ENCODE results near the gene ERBB3.
"Not testable (repeated sequence)": the region's sequence is repeated elsewhere in the genome, so short reads cannot be mapped to it uniquely, and the experiment has no call there.

The ERBB3 gene

DNA sequence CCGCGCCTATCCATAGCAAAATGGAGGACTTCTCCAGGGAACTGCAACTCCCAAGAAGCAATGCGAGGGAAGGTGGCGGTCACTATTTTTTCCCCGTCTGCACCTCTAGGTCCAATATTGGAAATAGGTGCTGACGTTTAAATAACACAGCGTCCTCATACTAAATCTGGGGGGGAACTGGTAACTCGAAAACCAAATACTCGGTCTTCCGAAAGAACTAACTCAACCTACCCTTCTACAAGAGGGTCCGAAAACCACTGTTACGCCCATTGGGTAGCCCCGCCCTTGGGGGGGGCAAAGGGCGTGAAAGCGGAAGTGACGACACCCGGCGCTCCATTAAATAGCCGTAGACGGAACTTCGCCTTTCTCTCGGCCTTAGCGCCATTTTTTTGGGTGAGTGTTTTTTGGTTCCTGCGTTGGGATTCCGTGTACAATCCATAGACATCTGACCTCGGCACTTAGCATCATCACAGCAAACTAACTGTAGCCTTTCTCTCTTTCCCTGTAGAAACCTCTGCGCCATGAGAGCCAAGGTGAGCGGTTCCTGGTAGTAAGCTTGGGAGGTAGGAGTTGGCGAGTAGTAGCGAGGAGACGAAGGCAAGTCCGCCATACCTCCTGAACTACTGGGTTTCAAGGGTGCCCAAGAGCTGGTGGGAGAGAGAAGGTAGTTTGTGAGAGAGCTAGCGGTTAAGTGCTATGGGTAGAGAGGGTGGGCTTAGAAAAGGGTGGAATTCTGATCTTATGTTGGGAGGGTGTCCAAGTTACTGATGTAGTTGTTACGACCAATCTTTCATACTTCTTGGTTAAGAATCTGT lies 36.5 kb downstream of the ERBB3 start, which contains the start of gene RPL41:
Gene RPL41, plus strand, starts transcription at position 367 of the 815 bp plus-strand sequence.
- peak; percentile 97 for DNase-seq

DNA sequence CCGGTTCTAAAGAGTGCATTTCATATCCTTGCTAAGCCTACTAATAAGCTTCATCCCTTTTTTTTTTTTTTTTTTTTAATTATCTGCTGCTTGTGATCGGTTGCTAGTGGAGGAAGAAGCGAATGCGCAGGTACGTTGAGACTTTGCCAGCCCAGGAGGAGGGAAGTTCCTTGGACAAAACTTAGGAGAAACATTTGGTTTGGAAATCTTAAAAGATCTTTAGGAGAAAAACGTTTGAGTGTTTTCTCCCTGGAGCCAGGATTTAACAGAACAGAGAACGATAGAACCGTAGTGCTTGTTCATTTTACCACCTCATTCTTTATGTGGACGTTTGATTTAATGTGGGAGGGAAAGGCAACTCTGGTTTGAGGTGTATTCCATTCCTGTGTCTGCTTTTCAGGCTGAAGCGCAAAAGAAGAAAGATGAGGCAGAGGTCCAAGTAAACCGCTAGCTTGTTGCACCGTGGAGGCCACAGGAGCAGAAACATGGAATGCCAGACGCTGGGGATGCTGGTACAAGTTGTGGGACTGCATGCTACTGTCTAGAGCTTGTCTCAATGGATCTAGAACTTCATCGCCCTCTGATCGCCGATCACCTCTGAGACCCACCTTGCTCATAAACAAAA lies 37.2 kb downstream of the ERBB3 start:
- not testable (repeated sequence) for DNase-seq

DNA sequence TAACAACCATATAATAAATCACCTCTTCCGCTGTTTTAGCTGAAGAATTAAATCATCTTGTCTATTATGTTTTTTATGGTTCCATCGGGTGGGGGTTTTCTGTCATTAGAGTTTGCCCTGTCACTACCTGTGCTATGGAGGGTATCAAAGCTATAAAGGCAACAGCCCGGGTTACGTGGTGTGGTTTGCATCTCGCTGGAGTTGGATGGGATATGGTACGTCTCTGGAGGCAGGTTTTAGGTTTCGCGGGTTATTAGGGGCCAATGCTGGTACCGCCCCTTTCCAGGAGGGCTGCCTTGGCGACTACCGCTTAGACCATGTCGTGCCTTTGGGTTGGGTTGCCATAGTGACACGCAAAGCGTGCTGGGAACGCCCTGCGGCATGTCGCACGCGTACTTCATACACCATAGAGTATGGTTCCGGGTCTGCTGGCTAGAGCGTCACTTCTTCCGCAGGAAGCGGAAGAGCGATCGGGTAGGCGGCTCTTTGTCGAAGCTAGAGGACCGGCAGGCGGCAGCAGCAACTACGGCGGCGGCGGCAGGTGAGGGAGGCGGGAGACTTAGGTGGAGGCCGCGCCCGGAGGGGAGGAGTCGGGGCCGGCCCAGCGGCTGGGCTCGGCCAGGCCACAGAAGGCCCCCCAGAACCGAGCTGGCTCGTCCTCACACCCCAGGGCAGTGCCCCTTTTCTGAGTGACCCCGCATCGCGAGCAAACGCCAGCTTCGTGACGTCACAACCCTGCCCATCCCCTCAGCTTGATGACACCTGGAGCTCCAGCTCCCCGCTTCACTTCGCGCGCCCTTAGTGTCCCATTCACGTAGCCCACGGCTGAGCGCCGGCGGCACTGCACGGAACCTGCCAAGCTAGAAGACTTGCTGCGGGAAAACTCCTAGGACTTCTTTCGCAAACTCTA lies 38.1 kb downstream of the ERBB3 start, which contains the start of gene ZC3H10:
Gene ZC3H10, plus strand, starts transcription at position 489 of the 910 bp plus-strand sequence. CDS start 2,297 bp downstream, outside the sequence.
- peak; percentile 99 for DNase-seq

DNA sequence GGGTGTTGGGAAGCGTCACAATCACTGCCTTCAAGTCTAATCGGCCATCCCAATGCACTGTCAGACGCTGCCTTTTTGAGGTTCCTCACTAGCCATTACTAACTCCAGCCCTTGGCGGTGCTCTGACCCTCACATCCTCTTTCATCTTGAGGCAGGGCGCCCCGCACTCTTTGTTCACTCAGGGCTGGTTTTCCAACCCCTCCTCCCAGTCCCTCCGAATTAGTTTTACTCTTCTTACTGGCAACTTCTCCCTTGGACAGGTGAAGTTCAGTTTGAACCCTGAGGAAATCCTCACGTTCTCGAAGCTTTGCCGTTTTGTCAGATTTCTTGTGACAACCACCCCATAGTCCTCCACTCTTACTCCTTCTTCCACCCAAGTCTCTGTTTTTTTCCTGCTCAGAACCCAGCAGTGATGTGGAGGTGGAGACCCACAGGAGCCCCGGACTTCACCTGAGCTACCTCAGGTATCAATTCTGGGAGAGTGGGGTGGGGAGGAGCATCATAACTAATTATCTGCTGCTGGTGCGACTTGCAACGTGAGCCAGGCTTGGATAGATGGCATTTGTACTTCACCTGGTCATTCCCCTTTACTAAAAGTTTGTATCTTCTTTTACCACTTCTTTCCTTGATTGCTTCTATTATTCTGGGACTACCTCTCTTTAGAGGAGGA lies 38.9 kb downstream of the ERBB3 start:
- DNase-seq = no peak

DNA sequence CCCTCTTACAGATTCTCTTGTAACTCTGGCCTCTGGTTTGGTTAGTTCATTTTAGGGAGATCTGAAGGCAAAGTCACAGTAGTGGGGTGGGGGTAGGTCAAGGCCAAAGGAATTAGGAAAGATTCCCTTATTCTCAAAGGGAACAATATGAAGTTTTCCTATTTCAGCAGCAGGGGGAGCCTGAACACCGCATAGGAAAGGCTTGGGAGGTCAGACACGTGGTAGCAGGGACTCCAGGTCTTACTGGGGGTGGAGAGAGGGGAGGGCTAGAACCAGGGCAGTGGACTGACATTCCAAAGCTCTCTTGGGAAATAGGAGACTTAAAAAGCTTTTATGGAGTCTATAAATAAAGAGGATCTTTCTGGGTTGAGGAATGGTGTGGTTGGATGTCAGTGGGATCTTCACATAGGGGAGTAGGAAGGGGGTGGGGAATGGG lies 39.4 kb downstream of the ERBB3 start:
- peak; percentile 89 for DNase-seq

DNA sequence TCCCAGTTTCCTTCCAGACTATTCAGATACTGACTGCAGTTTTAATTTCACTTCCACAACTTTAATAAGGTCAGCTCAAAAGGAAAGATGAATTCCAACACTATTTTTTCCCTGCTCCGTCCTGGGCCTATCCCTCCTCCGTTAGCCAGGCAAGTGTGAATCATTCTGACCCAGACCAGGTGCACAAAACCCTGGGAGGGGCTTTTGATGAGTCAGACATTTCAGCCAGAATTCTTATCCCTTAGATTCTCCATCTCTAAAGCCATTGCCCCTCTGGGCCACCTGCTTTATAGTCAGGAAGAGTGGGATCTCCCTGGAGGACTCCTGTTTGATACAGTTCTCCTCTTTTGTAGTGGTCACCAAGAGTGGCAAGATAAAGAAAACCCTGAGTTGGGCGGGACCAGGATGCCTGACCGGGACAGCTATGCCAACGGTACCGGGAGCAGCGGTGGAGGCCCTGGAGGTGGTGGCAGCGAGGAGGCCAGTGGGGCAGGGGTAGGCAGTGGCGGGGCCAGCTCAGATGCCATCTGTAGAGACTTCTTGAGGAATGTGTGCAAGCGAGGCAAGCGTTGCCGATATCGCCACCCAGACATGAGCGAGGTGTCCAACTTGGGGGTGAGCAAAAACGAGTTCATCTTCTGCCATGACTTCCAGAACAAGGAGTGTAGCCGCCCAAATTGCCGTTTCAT lies 40.3 kb downstream of the ERBB3 start:
- no peak for DNase-seq

DNA sequence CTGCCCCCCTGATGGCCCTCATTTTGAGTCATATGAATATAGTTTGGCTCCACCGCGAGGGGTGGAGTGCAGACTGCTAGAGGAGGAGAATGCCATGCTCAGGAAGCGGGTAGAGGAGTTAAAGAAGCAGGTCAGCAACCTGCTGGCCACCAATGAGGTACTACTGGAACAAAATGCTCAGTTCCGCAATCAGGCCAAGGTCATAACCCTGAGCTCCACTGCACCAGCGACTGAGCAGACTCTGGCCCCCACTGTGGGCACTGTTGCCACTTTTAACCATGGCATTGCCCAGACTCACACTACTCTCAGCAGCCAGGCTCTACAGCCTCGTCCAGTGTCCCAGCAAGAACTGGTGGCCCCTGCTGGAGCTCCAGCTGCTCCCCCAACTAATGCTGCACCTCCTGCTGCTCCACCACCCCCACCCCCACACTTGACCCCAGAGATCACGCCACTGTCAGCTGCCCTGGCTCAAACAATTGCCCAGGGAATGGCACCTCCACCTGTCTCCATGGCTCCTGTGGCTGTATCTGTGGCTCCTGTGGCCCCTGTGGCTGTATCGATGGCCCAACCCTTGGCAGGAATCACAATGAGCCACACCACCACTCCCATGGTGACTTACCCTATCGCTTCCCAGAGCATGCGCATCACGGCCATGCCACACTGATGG lies 41.4 kb downstream of the ERBB3 start:
- no peak for DNase-seq

DNA sequence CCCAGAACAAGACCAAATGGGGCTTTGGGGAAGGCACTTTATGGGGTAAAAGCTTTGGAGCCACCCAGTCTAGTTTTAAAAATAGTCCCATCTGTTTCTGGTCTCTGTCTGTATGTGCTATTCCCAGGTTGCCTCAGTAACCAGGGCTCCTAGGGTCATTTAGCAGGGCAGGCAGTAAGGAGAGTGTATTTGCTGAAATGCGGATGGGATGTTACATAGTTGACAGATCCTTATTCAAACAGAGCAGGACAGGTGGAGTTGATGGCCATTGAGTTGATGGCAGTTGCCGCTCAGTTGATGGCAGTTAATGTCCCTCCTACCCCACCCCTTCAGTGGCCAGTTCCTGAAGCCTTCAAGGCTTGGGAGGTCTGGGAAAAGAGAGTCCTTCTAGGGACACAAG lies 42.7 kb downstream of the ERBB3 start:
- DNase-seq = no peak

DNA sequence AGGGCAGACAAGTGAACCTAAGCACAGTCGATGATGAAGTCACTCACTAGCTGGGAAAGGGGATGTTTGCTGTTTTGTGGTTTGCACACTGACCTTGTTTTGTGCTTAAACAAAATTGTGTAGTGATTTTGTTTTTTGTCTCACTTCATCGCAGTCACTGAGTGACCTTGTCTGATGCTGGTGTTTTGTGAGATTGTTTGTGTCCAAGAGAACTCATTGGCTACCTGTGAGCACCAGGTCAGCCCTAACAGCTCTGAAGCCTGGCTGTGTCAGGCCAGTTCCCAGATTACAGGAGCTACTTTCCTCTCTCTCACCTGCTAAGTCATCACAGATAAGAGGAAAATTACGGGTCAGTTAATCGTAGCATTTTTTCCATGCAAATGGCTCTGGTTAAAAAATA lies 44.2 kb downstream of the ERBB3 start:
- DNase-seq = no peak

DNA sequence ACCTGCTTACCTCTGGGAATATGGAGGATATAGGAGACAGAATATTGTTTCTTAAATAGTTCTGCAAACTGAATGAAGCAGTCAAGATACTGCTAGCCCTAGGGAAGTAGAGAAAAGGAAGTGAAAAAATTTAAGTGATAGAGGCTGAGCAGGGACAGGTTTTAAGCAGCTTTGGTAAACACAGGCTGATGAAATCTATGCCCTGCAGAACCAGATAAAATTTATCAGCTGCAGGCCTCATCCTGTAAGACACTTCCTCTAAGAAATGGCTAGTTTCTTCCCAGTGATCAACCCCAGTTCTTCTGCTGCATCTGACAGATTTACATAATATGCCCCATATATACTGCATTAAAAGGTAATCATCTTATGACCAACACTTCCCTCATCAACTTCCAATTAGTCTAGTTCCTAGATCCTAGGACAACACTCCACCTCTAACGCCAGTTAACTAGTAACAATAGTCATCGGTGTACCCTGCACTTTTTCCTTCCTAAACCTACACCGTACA lies 46.8 kb downstream of the ERBB3 start:
- no peak for DNase-seq

DNA sequence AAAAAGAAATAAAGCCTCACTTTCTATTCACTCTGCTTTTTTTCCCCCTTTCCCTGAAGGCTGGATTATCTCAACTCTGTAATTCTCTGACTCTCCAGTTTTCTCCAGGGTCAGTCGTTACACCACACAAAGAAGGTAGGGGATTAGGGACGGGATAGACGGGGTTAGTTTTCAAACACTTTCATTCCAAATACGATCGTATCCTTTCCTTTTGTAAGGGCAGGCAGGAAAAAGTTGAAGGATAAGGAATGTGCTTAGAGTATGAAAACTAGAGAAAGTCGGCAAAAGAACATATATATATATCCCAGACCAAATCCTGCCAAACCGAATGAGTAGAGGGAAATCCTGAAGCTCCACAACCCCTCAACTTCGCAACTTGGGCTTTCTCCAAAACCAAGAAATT lies 47.5 kb downstream of the ERBB3 start:
- DNase-seq = no peak

DNA sequence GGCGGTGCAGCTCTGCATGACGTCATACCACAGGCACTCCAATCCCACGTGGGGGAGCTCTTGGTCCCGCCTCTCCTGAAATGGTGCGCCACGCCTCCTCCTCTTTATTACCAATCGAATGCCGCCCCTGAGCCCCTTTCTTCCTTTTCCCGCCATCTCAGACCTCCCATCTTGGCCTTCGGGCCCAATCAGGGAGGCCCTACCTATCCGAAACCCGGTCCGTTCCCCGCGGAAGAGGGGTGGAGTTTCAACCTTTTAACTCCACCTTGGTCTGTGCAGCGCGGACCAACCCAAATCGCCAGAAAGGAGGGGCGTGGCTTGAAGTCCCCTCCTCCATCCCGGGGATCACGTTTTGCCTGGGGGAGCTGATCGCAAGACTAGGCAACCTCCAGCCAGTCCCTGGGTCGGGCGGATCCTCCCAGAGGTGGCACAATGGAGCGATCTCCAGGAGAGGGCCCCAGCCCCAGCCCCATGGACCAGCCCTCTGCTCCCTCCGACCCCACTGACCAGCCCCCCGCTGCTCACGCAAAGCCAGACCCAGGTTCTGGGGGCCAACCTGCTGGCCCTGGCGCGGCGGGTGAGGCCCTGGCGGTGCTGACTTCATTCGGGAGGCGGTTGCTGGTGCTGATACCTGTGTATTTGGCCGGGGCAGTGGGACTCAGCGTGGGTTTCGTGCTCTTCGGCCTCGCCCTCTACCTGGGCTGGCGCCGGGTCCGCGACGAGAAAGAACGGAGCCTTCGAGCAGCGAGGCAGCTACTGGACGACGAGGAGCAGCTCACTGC lies 48.1 kb downstream of the ERBB3 start, which contains the start of gene ESYT1:
Gene ESYT1, plus strand, starts transcription at position 380 of the 782 bp plus-strand sequence. Its CDS starts 53 bp downstream, at position 433.
- DNase-seq = peak; percentile 99

DNA sequence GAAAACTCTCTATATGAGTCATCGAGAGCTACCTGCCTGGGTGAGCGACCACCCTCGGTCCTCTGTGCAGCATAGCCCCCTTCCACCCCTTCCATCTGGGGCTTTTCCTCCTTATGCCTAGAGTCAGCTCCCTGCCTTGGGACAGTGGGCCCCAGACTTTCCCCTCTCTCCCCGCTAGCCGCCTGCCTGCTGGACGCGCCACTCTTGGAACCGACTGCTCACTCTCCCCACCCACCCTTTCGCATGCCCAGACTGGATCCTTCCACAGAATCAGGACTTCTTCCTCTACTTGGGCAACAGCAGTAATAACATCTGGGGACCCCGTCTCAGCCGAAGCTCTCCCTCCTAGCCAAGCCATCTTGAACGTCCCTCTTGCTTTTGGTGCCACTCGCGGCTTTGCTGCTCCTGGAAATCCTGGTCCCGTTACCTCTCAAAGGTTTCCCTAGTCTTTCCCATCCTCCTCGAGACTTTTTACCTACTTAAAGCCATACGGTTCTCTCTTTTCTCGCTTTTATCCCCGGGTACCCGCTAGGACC lies 48.8 kb downstream of the ERBB3 start:
- DNase-seq = peak; percentile 62

DNA sequence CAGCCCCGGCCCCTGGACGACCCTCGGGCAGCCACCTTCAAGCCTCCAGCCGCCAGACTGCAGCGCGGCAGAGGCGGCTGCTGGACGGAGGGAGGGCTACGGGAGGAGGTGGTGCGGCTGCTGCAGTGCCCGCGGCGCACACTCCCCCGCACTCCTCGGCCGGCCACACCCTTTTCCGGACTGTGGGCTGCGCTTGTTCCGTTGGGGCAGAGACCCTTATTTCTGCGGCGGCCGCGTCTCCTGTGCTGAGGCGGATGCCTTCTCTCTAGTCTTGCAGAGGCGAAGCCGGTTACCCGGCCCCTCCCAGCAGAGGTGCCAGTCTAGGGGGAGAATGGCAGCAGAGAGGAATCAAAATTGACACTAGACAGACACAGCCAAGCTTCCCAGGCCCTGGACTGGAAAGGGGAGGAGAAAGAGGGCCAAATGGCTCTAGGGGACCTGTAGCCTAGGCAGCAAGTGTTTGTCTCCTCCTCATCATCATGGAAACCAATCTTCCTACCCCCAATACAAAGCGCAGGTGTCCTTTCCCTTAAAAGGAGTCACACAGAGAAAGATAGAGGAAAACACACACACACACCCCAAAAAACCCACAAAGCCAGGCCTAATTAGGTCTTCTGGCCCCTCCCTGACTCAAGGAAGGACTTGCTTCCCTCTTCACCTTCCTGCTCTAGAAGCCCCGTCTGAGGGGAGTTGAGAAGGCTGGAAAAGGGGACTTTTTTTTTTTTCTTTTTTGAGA lies 49.4 kb downstream of the ERBB3 start:
- peak; percentile 77 for DNase-seq

DNA sequence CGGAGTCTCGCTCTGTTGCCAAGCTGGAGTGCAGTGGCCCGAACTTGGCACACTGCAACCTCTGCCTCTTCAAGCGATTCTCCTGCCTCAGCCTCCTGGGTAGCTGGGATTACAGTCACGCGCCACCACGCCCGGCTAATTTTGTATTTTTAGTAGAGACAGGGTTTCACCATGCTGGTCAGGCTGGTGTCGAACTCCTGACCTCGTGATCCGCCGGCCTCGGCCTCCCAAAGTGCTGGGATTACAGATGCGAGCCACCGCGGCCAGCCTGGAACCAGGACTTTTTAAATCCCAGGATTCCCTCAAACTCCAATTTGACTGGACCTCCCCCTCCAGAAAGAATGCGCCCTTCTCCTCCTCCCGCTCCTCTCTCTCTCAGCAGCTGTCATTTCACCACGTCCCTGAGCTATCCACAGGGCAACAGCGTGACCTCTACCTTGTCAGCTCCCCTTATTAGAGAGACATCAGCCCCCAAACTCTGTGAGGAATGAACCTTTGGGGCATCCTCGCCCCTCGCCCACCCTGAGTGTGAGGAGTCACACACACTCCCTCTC lies 50.1 kb downstream of the ERBB3 start:
- DNase-seq = no peak

DNA sequence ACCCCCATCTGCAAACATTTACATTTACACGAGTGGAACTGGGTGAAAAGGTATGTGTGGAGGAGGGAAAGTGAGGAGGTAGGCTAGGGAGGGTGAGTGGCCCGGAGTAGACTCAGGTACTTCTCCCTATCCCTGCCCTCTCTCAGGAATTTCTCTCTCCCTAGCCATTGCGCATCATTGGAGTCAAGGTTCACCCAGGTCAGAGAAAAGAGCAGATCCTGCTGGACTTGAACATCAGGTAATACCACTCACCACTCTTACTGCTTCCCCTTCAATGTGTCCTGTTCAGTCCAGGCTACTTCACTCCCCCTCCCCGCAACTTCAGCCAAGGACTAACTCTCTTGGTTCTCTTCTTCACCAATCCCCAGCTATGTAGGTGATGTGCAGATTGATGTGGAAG lies 50.9 kb downstream of the ERBB3 start:
- DNase-seq = no peak

DNA sequence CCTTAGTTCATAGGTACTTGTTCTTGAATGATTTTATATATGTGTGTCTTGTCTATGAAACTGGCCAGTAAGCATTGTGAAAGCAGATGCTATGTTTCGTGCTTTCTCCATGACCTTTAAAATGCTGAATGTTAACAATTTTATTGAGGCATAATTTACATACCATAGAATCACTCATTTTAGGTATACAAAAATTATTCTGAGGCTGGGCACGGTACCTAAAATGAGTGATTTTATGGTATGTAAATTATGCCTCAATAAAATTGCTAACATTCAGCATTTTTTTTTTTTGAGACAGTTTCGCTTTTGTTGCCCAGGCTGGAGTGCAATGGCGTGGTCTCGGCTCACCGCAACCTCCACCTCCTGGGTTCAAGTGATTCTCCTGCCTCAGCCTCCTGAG lies 54.9 kb downstream of the ERBB3 start:
- DNase-seq = no peak

DNA sequence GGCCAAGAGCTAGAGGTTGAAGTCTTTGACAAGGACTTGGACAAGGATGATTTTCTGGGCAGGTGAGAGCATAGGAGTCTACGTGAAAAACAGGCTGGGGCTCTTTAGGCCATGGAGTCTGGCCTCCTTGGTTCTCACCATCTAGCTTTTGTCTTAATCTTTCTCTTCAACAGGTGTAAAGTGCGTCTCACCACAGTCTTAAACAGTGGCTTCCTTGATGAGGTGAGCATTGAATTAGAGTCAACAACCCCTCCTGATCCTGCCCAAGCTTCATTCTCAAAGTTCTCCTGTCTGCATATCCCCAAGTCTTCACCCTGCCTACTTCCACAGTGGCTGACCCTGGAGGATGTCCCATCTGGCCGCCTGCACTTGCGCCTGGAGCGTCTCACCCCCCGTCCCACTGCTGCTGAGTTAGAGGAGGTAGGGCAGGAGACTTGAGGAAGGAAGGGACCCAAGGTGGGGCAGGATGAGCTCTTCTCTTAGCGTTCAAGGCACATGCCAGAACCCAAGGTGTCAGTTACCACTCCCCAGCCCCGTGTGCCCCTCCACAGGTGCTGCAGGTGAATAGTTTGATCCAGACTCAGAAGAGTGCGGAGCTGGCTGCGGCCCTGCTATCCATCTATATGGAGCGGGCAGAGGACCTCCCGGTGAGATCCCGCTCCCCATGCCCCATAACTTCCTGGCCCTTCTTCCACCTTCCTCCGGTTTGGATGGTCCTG lies 58.0 kb downstream of the ERBB3 start:
- no peak for DNase-seq

Data from femur (tissue), 1 donor.